Right lung (tissue), 10 donors: ENCODE results near the gene ISM1. TPM values are rescaled to one million over a fixed set of nuclear protein-coding genes. Genes with fewer than 3 reads are reported as not detected.

Experiments
- DNase-seq, 2 donors: peaks; one replicate each; pipeline ENCODE4 v3.0.0-alpha.2; 2013
- long read RNA-seq, 8 donors: transcript quantifications; one replicate each; lab custom pipeline, GENCODE V29; 2026
- polyA plus RNA-seq, 5 donors: library from polyadenylated mRNA; unstranded; fragments of 120-200 nt; gene quantifications; one replicate each; pipeline versions ENCODE4 v1.2.1 to v1.2.3, GENCODE V29; 2013; ENCODE audit warnings: inconsistent platforms in 1 of 5, low replicate concordance in 1 of 5; ENCODE audit not compliant: insufficient read length in 5 of 5, insufficient read depth in 1 of 5

ISM1 gene
- polyA plus RNA-seq = 10 to 100 TPM in 4 of 5 donors, 1 to 10 TPM in 1; 7.3 to 23.3 (median 12.5) TPM
- long read RNA-seq, donor 1, partial matches to known transcripts = 0 of 2 reads
- long read RNA-seq, donor 1, other reads (novel, unspliced or antisense) = 0 of 2 reads
- long read RNA-seq, donor 2 = 0 reads
- long read RNA-seq, donor 3, partial matches to known transcripts = 5 of 6 reads
- long read RNA-seq, donor 3, other reads (novel, unspliced or antisense) = 0 of 6 reads
- long read RNA-seq, donor 4, partial matches to known transcripts = 0 of 2 reads
- long read RNA-seq, donor 4, other reads (novel, unspliced or antisense) = 0 of 2 reads
- long read RNA-seq, donor 5, partial matches to known transcripts = 0 of 1 reads
- long read RNA-seq, donor 5, other reads (novel, unspliced or antisense) = 0 of 1 reads
- long read RNA-seq, donor 6, transcript ISM1-201 (6 exons, 2,593 nt) = major isoform, 5 of 5 reads
- long read RNA-seq, donor 6, partial matches to known transcripts = 0 of 5 reads
- long read RNA-seq, donor 6, other reads (novel, unspliced or antisense) = 0 of 5 reads
- long read RNA-seq, donor 7, partial matches to known transcripts = 0 of 2 reads
- long read RNA-seq, donor 7, other reads (novel, unspliced or antisense) = 0 of 2 reads
- long read RNA-seq, donor 8, partial matches to known transcripts = 0 of 1 reads
- long read RNA-seq, donor 8, other reads (novel, unspliced or antisense) = 0 of 1 reads

- DNase-seq = no peak
Observed at GRCh38 chr20:13220904-13221297, at the start of gene ISM1. ISM1 (plus strand) TSS chr20:13221274; CDS start chr20:13221777, 503 bp downstream.

DNA sequence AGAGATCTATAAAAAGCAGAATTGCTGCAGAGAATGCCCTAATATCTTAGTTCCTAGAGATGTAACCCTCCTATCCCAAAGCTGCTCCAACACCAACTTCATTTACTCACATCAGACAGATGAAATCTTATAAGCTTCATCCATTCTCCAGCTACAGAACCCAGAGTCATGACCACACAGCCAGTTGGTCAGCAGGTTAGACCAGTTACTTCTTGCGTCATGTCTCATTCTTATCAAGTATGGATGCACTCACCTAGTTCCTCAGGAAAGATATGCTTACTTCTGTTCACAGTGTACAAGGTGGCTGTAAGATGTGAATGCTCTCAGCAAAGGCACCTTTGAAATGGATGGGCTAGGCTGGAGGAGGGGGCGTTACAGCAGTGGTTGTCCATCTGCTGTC, 47.9 kb upstream of the ISM1 start:
- no peak for DNase-seq

DNA sequence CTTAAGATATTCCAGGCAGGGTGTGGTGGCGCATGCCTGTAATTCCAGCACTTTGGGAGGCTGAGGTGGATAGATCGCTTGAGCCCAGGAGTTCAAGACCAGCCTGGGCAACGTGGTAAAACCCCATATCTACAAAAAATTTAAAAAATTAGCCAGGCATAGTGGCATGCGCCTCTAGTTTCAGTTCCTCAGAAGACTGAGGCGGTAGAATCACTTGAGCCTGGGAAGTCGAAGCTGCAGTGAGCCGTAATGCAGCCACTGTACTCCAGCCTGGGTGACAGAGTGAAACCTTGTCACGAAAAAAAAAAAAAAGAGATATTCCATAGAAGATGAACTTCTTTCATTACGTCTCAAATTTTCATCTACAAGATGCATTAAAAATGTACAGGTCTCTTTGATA, 46.7 kb upstream of the ISM1 start:
- DNase-seq = no peak

- no peak for DNase-seq
Observed at GRCh38 chr20:13180986-13181889, 39.8 kb upstream of the ISM1 start.

- no peak for DNase-seq
Observed at GRCh38 chr20:13183005-13183404, 38.1 kb upstream of the ISM1 start.

- no peak for DNase-seq
Observed at GRCh38 chr20:13186043-13186774, 34.9 kb upstream of the ISM1 start.

- DNase-seq = no peak
Observed at GRCh38 chr20:13187899-13188298, 33.2 kb upstream of the ISM1 start.

GRCh38 chr20:13199279-13199678, 21.8 kb upstream of the ISM1 start:
- no peak for DNase-seq

- DNase-seq = no peak
Observed at GRCh38 chr20:13200767-13201500, 20.1 kb upstream of the ISM1 start.

GRCh38 chr20:13202565-13202964, 18.5 kb upstream of the ISM1 start:
- no peak for DNase-seq

- DNase-seq = no peak
Observed at GRCh38 chr20:13205425-13205824, 15.6 kb upstream of the ISM1 start.

- no peak for DNase-seq
Observed at GRCh38 chr20:13205848-13206434, 15.1 kb upstream of the ISM1 start.

DNA sequence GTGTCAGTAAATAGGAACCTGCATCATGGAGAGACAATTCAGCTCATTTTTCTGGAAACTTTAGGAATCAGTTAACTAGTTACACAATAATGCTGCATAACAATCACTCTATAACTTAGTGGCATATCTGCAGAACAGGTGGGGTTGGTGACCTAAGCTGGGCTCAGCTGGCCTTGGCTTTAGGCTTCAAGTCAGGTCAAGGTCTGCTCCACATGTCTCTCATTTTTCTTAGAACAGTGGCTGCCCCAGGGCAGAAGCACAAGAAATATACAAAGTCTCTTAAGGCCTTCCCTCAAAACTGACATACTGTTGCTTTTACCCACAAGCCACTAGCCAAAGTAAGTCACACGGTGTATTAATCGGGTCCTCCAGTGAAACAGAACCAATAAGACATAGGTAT, 14.1 kb upstream of the ISM1 start:
- no peak for DNase-seq

DNA sequence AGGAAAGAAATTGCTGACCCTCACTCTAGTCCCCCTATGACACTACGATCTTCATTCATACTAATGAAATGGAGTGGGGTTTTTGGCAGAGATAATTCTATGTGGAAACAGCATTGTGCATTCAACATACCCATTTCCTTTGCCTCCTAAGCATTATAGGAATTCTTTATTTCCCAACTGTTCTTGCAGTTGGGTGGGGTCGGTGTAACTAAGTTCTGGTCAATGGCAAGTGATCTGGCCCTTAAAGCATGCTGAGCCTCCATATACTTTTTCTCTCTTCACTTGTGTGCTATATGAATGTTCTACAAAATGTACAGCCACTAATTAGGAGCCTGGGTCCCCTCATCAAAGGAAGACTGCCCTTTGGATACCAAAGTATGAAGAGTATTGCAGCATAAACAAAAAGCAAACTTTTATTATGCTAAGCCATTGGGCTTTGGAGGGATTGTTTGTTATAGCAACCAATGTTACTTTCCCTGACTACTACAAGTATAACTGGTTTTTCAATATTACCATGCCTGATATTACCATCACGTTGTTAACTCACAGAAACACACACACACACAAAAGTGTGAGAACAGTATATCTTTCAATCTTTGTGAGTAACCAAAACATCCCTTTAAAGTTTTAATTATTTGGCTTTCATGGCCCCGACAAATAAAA, 9.0 kb upstream of the ISM1 start:
- DNase-seq = no peak

DNA sequence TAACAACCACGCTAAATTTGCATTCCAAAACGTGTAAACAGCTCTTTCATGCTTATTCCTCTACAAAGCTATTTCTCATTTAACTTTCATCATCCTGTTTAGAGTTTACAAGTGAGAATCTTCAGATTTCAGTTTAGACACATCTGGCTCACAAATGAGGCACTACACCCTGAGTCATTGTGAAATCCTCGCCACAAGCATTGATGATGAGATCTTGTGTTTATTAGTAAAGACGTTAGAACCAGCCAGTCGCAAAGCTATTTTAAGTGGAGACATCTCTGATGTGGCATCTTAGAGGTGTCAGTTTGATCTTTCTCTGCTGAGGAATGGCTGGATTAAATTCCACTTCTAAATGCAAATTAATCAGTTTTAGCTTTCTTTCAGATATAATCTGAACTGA, 8.3 kb upstream of the ISM1 start:
- no peak for DNase-seq

GRCh38 chr20:13213335-13213734, 7.7 kb upstream of the ISM1 start:
- no peak for DNase-seq

DNA sequence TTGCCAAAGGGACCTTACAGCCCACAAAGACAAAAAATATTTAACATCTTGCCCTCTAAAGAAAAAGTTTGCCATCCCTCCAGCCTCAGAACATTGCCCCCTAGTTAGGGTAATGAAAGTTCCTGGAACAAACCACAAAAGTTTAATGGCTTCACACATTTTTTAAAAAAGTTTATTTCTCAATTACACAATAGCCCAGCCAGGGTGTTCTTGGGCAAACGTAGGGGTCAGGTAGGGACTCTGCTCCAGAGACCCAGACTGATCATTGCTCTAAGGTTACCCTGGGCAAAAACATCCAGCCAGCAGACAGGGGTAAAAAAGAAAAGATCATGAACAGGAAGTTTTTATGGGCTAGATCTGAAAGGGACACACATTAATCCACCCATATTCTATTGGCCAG, 4.5 kb upstream of the ISM1 start:
- DNase-seq = no peak

GRCh38 chr20:13219327-13220193, 1.5 kb upstream of the ISM1 start:
- no peak for DNase-seq
